ENCODE data around the gene GPC5. TPM values are rescaled to one million over a fixed set of nuclear protein-coding genes. Genes with fewer than 3 reads are reported as not detected.
A peak's percentile ranks its signal among the peaks of the same experiment; 100 is the strongest.

Gene GPC5
- total and polyA plus RNA-seq, 7 donors, result 0.23 TPM; not detected in 6

DNA sequence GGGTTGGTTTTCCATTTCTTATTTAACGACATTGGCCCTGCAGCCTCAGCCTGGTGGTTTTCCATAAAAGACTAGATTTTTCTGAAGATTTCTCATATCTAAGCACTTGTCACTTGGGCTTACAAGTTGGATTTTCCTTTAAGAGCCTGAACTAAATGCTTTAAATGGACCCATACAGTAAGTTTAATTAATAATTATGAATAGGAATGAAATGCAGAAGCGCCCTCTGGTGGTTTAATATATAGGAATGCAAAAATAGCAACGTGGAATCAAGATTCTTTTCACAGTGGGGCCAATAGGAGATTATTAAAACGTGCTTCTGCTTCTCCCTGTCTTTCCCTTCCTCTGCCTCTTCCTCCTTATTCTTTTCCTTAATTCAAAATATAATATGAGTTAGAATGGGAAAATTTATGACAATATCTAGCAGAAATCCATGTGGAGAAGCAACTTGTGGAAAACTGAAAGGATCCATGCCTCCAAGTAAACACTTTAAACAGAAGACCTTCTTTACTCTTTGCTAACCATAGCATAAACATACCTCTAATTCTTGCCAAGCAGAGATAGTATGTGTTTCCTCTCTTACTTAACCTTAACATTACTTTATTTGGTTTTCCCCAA, 324.0 kb downstream of the GPC5 start:
- intact Hi-C loops (cut with DNase I), result no loop called here
- no peak overlapping the region for H3K4me3 ChIP-seq

GRCh38 chr13:91724591-91724990, 326.2 kb downstream of the GPC5 start:
- Histone ChIP-seq H3K27me3 (ENCODE audit: insufficient read depth in 3 of 3, low read length in 2 of 3) (no peaks in the 10 kb centered on the region), H3K27ac (no peak overlapping the region), H3K36me3 (ENCODE audit: insufficient read depth in 1 of 2, low read depth in 1 of 2) (no peaks in the 10 kb centered on the region), H3K4me3 (no peak overlapping the region), H3K9me3 (no peaks in the 10 kb centered on the region), H3K4me1 (no peaks in the 10 kb centered on the region)
- intact Hi-C loops (cut with DNase I), result no loop called here
- ATAC-seq (no peak), DNase-seq (no peak)
- no peak for TF ChIP-seq CTCF (IDR thresholded peaks at IDR 0.05)
- 76 to 80% (median 77%) methylated on average over 3 of the region's 3 CpGs for WGBS, 3 donors

More for the DNA sequence above, 324.0 kb downstream of the GPC5 start:
- DNase-seq, result no peak
- H3K27ac ChIP-seq, result no peak overlapping the region
- WGBS, 3 donors, result 22 to 24% (median 24%) methylated on average over 4 of the region's 4 CpGs
- H3K4me1 ChIP-seq, result no peaks in the 10 kb centered on the region
- H3K27me3 ChIP-seq (ENCODE audit: insufficient read depth in 3 of 3, low read length in 2 of 3), result no peaks in the 10 kb centered on the region
- H3K9me3 ChIP-seq, result no peaks in the 10 kb centered on the region
- no peak for ATAC-seq
- TF ChIP-seq CTCF (IDR thresholded peaks at IDR 0.05), result peak; percentile 45
- H3K36me3 ChIP-seq (ENCODE audit: insufficient read depth in 1 of 2, low read depth in 1 of 2), result no peaks in the 10 kb centered on the region

DNA sequence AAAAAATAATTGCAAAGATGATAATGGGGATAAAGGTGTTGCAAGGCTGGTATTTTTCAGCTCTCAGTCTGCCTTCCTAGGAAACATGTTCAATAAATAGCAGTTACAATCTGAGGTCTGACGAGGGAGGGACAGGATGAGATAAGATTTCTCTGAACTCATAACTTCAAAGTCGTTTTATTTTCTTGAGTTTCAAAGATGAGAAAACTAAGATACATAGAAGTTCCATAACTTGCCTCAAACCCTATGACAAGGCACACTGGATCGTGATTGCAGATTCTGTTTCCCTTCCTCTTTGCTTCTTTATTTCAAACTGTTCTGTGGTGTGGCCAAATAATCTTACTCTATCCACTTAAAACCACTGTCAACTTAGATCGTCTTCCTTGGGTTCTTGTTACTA, 327.2 kb downstream of the GPC5 start:
- DNase-seq (no peak), ATAC-seq (no peak)
- TF ChIP-seq CTCF (IDR thresholded peaks at IDR 0.05), result no peak
- no peaks in the 10 kb centered on the region for H3K9me3 ChIP-seq
- H3K4me1 ChIP-seq, result no peaks in the 10 kb centered on the region
- H3K27ac ChIP-seq, result no peak overlapping the region
- 61 to 72% (median 64%) methylated on average over 4 of the region's 4 CpGs for WGBS, 3 donors
- H3K36me3 ChIP-seq (ENCODE audit: insufficient read depth in 1 of 2, low read depth in 1 of 2), result no peaks in the 10 kb centered on the region
- H3K4me3 ChIP-seq, result no peak overlapping the region
- no peaks in the 10 kb centered on the region for H3K27me3 ChIP-seq (ENCODE audit: insufficient read depth in 3 of 3, low read length in 2 of 3)
- intact Hi-C loops (cut with DNase I), result no loop called here

- TF ChIP-seq CTCF (IDR thresholded peaks at IDR 0.05), result no peak
- Histone ChIP-seq H3K9me3 (no peaks in the 10 kb centered on the region), H3K27ac (no peak overlapping the region), H3K36me3 (ENCODE audit: insufficient read depth in 1 of 2, low read depth in 1 of 2) (no peaks in the 10 kb centered on the region), H3K4me3 (no peak overlapping the region), H3K27me3 (ENCODE audit: insufficient read depth in 3 of 3, low read length in 2 of 3) (no peaks in the 10 kb centered on the region), H3K4me1 (no peaks in the 10 kb centered on the region)
- WGBS, 3 donors, result 33 to 44% (median 43%) methylated on average over 6 of the region's 6 CpGs
- intact Hi-C loops (cut with DNase I), result no loop called here
- DNase-seq (no peak), ATAC-seq (no peak)
Measured at GRCh38 chr13:91726671-91727070, 328.2 kb downstream of the GPC5 start.

GRCh38 chr13:91729859-91730258, 331.4 kb downstream of the GPC5 start:
- Histone ChIP-seq H3K4me1 (no peaks in the 10 kb centered on the region), H3K27ac (no peak overlapping the region), H3K27me3 (ENCODE audit: insufficient read depth in 3 of 3, low read length in 2 of 3) (no peaks in the 10 kb centered on the region), H3K9me3 (no peaks in the 10 kb centered on the region), H3K36me3 (ENCODE audit: insufficient read depth in 1 of 2, low read depth in 1 of 2) (no peaks in the 10 kb centered on the region), H3K4me3 (no peak overlapping the region)
- 47 to 68% (median 54%) methylated on average over 1 of the region's 1 CpG for WGBS, 3 donors
- no peak for ATAC-seq
- no peak for TF ChIP-seq CTCF (IDR thresholded peaks at IDR 0.05)
- no peak for DNase-seq
- intact Hi-C loops (cut with DNase I), result no loop called here
